ENCODE data around the gene TARS3.

TARS3 gene

DNA sequence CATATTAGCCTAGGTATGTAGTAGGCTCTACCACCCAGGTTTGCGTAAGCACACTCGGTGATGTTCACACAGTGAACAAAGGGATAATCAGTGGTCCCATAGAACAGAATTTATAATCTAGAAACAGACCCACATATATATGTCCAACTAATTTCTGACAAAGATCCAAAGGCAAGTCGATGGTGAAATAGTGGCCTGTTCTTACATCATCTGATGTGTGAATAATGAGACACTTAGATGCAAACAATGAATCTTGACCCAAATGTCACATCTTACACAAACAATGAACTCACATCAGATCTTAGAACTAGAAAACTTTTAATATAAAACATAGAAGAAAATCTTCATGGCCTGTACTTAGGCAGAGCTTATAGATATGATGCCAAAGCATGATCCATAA, 54.5 kb downstream of the TARS3 start:
- no peak for DNase-seq (ENCODE audit: extremely low read depth, low read depth)
- no peak overlapping the region for H3K4me3 ChIP-seq (replicated peaks; ENCODE audit: low read depth, low read length)
- no peak for TF ChIP-seq CTCF (IDR thresholded peaks at IDR 0.05; ENCODE audit: low read depth, low read length, missing control alignments)

GRCh38 chr15:101667881-101668280, 56.4 kb downstream of the TARS3 start:
- no peak for DNase-seq (ENCODE audit: extremely low read depth, low read depth)
- no peak for TF ChIP-seq CTCF (IDR thresholded peaks at IDR 0.05; ENCODE audit: low read depth, low read length, missing control alignments)
- H3K4me3 ChIP-seq (replicated peaks; ENCODE audit: low read depth, low read length) = no peak overlapping the region

DNA sequence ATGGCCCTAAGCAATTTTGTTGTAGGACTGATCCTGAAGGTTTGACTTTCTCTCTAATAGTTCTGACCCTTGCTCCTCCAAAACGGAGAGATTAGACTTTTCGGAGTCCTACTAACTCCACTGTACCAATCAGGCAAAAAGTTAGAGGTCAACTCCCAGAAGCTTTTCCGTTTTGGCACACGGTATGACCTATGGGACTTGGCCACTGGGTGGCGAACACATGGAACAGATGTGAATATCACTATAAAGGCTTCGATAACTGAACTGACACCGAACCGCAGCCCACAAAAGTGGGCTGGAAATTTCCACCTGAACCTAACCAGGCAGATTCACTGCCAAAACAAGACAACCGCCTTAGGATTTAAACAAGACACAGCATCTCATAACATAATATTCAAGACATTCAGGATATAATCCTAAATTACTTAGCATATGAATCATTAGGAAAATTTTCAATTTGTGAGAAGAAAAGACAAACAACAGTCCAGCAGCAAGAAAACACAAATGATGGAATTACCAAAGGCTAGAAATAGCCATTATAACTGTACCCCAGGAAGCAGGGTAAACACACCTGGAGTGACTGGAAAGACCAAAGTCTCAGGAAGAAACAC, 59.9 kb downstream of the TARS3 start:
- DNase-seq (ENCODE audit: extremely low read depth, low read depth) = no peak

GRCh38 chr15:101662203-101662602, 62.1 kb downstream of the TARS3 start:
- DNase-seq (ENCODE audit: extremely low read depth, low read depth) = no peak
- H3K4me3 ChIP-seq (replicated peaks; ENCODE audit: low read depth, low read length) = no peak overlapping the region
- no peak for TF ChIP-seq CTCF (IDR thresholded peaks at IDR 0.05; ENCODE audit: low read depth, low read length, missing control alignments)

More for the DNA sequence above, 59.9 kb downstream of the TARS3 start:
- TF ChIP-seq CTCF (IDR thresholded peaks at IDR 0.05; ENCODE audit: low read depth, low read length, missing control alignments) = peak; percentile 18
- no peak overlapping the region for H3K4me3 ChIP-seq (replicated peaks; ENCODE audit: low read depth, low read length)

DNA sequence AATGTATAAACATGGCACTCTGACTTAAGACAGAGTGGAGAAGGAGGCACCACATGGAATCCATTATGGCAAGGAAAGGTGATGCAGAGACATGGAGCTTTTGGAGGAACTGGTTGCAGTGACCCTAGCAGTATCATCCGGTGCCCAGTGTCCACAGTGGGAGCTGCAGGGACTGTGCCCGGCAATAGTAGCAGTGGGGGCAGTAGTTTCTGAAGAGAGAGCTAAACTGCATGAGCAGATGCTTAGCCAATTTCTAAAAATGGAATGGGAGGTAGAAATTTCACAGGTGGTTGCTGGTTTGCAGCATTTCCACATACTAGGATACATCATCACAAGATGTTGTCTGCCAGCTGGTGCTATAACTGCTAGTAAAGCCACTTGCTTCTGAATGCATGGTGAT, 64.3 kb downstream of the TARS3 start:
- DNase-seq (ENCODE audit: extremely low read depth, low read depth) = no peak
- no peak for TF ChIP-seq CTCF (IDR thresholded peaks at IDR 0.05; ENCODE audit: low read depth, low read length, missing control alignments)
- no peak overlapping the region for H3K4me3 ChIP-seq (replicated peaks; ENCODE audit: low read depth, low read length)

GRCh38 chr15:101657968-101658784, 66.1 kb downstream of the TARS3 start:
- TF ChIP-seq CTCF (IDR thresholded peaks at IDR 0.05; ENCODE audit: low read depth, low read length, missing control alignments) = no peak
- no peak overlapping the region for H3K4me3 ChIP-seq (replicated peaks; ENCODE audit: low read depth, low read length)
- DNase-seq (ENCODE audit: extremely low read depth, low read depth) = no peak
